Subcutaneous adipose tissue (tissue), 4 donors: ENCODE results near the gene AQR. TPM values are rescaled to one million over a fixed set of nuclear protein-coding genes. Genes with fewer than 3 reads are reported as not detected.

Experiments used
- total RNA-seq, 4 donors: library from RNA; depleted of rRNA; stranded (reverse); fragments of >200 nt; gene quantifications; one replicate each; pipeline ENCODE4 v1.1.0, GENCODE V29; 2016
- TF ChIP-seq, protein P1 (sequence below): fragments of 450-650 bp; IDR thresholded peaks from one replicate; pipeline ENCODE4 v1.5.1; 2016; ENCODE audit warnings: low read depth, mild to moderate bottlenecking, control low read depth, antibody characterized with exemption, moderate library complexity

Gene AQR
- total RNA-seq = 10 to 100 TPM; 23.4 to 32.8 (median 26.5) TPM

DNA sequence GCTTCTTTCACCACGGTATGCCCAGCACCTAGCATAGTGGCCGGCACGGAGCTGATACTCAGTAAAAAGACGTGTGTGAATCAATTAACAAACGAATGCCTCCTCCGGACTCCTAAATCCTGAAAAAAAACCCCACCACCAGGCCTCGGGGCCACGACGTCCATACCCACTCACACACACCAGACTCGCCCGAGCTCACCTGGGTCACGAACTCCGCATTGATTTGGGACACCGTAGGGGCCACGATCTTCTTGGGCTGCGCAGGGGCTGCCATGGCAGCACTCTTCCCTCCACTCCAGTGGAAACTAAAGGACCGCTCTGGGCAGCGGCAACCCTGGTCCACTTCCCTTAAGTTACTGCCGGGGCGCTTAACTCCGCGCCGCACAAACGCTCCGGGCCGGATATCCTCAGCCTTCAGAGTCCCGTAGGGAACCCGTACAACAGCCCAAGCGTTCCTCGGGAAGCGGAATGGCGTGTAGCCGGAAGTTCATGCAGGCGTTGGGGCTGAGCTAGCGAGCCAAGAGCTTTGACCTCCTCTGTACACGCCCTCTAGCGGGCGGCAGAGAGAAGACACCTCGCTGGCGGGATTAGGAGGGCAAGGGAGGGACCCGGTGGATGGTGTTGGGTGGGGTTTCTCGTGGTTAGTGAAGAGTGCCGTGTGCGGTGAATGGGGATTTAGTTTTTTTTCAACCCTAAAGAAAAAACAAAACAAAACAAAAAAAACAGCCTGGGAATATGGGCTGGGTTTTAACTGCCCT is at the start of gene AQR:
Gene AQR, minus strand, starts transcription at position 403 of the 758 bp plus-strand sequence. Its CDS starts 129 bp downstream, at position 274.
- TF ChIP-seq, protein P1, sequence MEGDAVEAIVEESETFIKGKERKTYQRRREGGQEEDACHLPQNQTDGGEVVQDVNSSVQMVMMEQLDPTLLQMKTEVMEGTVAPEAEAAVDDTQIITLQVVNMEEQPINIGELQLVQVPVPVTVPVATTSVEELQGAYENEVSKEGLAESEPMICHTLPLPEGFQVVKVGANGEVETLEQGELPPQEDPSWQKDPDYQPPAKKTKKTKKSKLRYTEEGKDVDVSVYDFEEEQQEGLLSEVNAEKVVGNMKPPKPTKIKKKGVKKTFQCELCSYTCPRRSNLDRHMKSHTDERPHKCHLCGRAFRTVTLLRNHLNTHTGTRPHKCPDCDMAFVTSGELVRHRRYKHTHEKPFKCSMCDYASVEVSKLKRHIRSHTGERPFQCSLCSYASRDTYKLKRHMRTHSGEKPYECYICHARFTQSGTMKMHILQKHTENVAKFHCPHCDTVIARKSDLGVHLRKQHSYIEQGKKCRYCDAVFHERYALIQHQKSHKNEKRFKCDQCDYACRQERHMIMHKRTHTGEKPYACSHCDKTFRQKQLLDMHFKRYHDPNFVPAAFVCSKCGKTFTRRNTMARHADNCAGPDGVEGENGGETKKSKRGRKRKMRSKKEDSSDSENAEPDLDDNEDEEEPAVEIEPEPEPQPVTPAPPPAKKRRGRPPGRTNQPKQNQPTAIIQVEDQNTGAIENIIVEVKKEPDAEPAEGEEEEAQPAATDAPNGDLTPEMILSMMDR = no peak

- TF ChIP-seq, protein P1 = no peak
Measured at GRCh38 chr15:35014241-35014640, 44.7 kb upstream of the AQR start.

- TF ChIP-seq, protein P1 = no peak
Measured at GRCh38 chr15:35013370-35013769, 43.8 kb upstream of the AQR start.

DNA sequence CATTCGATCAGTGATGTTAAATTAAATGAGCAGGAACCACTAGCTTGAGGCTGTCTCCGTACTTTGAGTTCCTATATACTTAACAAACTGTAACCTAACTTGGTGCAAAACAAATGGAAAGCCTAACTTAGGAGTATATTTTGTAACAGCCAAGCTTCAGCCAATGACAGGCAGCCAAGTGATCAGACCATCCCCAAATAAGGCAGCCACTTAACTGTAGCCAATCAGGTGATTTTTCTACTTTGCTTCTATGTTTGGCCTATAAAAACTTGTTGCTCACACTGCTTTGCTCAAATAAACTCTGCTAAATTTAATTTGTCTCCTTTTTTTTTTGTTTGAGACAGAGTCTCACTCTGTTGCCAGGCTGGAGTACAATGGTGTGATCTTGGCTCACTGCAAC is 37.9 kb upstream of the AQR start:
- TF ChIP-seq, protein P1 = no peak

- TF ChIP-seq, protein P1 = no peak
Measured at GRCh38 chr15:35005933-35006332, 36.4 kb upstream of the AQR start.

- TF ChIP-seq, protein P1 = no peak
Measured at GRCh38 chr15:35003928-35004327, 34.4 kb upstream of the AQR start.

DNA sequence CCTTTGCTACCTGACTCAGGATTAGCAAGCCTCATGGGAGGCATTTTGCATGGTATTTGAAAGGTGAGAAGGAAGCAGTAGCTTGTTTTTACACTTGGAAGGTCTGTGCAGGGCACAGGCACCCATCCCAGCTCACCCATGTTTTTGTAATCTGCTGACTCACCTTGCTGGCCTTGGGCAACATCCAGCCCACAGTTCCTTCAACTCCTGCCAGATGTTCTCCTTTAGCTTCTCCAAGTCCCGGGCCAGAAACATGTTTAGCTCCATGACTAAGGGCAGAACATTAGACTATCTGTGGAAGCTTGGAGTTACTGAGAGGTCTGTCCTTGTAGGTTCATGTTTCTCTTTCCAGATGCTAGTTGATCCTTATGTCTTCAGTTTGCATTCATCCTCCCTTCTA is 31.0 kb upstream of the AQR start:
- TF ChIP-seq, protein P1 = no peak
